PC-3 (cell line): ENCODE measurements around the gene GRID2IP. TPM values are rescaled to one million over a fixed set of nuclear protein-coding genes. Genes with fewer than 3 reads are reported as not detected.

Experiments
- ATAC-seq: fragments of 200-7000 bp; cut with Tn5 transposase; 2 replicates; pipeline ENCODE4 v1.9.1; 2020; ENCODE audit warnings: mild to moderate bottlenecking, moderate library complexity
- BruUV-seq: library from RNA; stranded (reverse); fragments of 400-500 nt; replicated peaks from 2 replicates; lab custom pipeline; 2021; lab: Mats Ljungman, UMichigan
- CTCF ChIA-PET: fragments of 300-600 bp; sonication (Branson Sonifier 250); formaldehyde crosslinking; loops from one replicate; lab custom pipeline; 2022; ENCODE audit warnings: antibody characterized with exemption; lab: Charles Lee
- POLR2A ChIA-PET: fragments of 300-600 bp; sonication (Branson Sonifier 250); formaldehyde crosslinking; loops from one replicate; lab custom pipeline; 2022; ENCODE audit warnings: antibody characterized with exemption; ENCODE audit not compliant: unreplicated experiment; lab: Charles Lee
- DNase-seq: peaks from one replicate; pipeline ENCODE4 v3.0.0-alpha.2; 2015
- H2AFZ ChIP-seq: fragments of 300-600 bp; sonication (generic); 2 replicates; pipeline ENCODE4 v1.6.0; 2016; ENCODE audit warnings: antibody characterized with exemption, low read length
- H3F3A ChIP-seq: fragments of 300-600 bp; sonication (generic); one replicate; pipeline ENCODE4 v1.6.0; 2017; ENCODE audit warnings: antibody characterized with exemption, low read length, control low read depth, mild to moderate bottlenecking; ENCODE audit not compliant: unreplicated experiment
- H3K27ac ChIP-seq: fragments of 300-600 bp; sonication (generic); 2 replicates; pipeline ENCODE4 v1.5.1; 2016; ENCODE audit warnings: mild to moderate bottlenecking, low read length
- H3K27me3 ChIP-seq: fragments of 300-600 bp; sonication (generic); 2 replicates; pipeline ENCODE4 v1.6.1; 2016; ENCODE audit warnings: low read length, mixed read lengths
- H3K36me3 ChIP-seq: fragments of 300-600 bp; sonication (generic); 2 replicates; pipeline ENCODE4 v1.6.1; 2016; ENCODE audit warnings: low read depth, mixed run types, low read length, mixed read lengths
- H3K4me1 ChIP-seq: fragments of 300-600 bp; sonication (generic); 2 replicates; pipeline ENCODE4 v1.5.1; 2016; ENCODE audit warnings: low read length; ENCODE audit not compliant: insufficient read depth
- H3K4me2 ChIP-seq: fragments of 300-600 bp; sonication (generic); 2 replicates; pipeline ENCODE4 v1.6.0; 2016; ENCODE audit warnings: low read length
- H3K4me3 ChIP-seq: fragments of 300-600 bp; sonication (generic); 2 replicates; pipeline ENCODE4 v1.5.1; 2016; ENCODE audit warnings: mild to moderate bottlenecking, low read length, mixed read lengths
- H3K79me2 ChIP-seq: fragments of 300-600 bp; sonication (generic); 2 replicates; pipeline ENCODE4 v1.6.1; 2017; ENCODE audit warnings: low read length, mixed read lengths
- H3K9ac ChIP-seq: fragments of 300-600 bp; sonication (generic); 2 replicates; pipeline ENCODE4 v1.6.0; 2016; ENCODE audit warnings: mild to moderate bottlenecking, low read length
- H3K9me2 ChIP-seq: fragments of 300-600 bp; sonication (generic); replicated peaks from 2 replicates; pipeline ENCODE4 v1.6.1; 2016; ENCODE audit warnings: mixed run types, low read length, mixed read lengths
- H3K9me3 ChIP-seq: fragments of 300-600 bp; sonication (generic); 2 replicates; pipeline ENCODE4 v1.6.1; 2016; ENCODE audit warnings: low read length, mixed read lengths
- H4K20me1 ChIP-seq: fragments of 300-600 bp; sonication (generic); 2 replicates; pipeline ENCODE4 v1.6.1; 2016; ENCODE audit warnings: low read length, mixed read lengths
- CTCF ChIP-seq: fragments of 300-600 bp; sonication (generic); conservative IDR thresholded peaks from 2 replicates; pipeline ENCODE4 v1.5.1; 2017; ENCODE audit warnings: antibody characterized with exemption, low read depth, mild to moderate bottlenecking, low read length
- EZH2 ChIP-seq: fragments of 300-600 bp; sonication (generic); IDR thresholded peaks from one replicate; pipeline ENCODE4 v1.6.1; 2017; ENCODE audit warnings: antibody characterized with exemption, mild to moderate bottlenecking, low read length; ENCODE audit not compliant: unreplicated experiment
- EZH2phosphoT487 ChIP-seq: fragments of 300-600 bp; sonication (generic); IDR thresholded peaks from 2 replicates; pipeline ENCODE4 v1.6.1; 2018; ENCODE audit warnings: mild to moderate bottlenecking, antibody characterized with exemption, low read length, borderline replicate concordance
- intact Hi-C: fragments of 100-400 bp; cut with micrococcal nuclease; formaldehyde crosslinking; loops from 2 replicates; pipeline ENCODE4 v1.9.0; 2023
- total RNA-seq: library from RNA; depleted of rRNA; stranded (reverse); fragments of >200 nt; gene quantifications from 2 replicates; pipeline ENCODE4 v1.2.3, GENCODE V29; 2014

GRID2IP gene
- total RNA-seq, 1 experiment from 2014 or later: not detected

DNA sequence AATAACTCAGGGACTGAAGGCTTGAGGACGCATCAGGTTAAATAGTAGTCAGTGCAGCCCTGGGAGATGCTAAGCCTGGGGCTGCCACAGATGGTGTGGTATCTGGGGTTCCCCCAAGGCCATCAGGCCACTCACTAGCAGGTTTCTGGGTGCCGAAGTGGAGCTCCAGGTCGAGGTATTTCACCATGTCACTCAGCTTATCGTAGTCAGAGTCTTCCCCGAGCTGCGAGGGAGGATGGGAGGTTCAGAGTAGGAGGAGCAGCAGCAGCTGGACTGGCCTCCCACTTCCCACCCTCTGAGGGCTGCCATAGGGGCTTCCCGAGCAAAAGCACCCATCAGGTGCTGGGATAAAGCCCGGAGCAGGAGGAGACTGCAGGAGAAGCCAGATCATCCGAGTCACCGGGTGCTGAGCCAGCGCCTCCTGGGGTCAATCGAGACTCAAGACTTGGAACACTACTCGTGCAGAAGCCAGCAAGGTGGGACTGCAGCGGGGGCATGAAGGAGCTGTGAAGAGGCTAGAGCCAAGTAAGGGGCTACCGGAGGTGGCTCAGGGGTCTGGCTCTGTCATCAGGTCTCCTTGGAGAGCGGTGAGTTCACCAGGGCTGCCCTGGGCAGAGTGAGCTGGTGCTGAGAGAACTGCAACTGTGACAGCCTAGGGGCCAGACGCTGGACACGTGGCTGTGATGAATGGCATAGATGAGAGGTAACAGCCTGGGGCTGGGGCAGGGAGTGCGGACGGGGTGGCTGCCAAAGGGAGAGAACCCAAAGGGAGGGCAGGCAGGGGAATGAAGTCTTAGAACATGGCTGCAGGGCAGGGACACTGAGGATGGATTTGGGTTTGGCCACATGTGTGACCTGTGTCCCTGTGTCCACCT is 45.3 kb downstream of the GRID2IP start:
- ChIA-PET CTCF (no interaction called here), POLR2A (no interaction called here)
- peaks cover 6% of the 10 kb centered on the region; the same call in 1 of the 2 replicates for H3K4me1 ChIP-seq
- H3K36me3 ChIP-seq: no peaks in the 10 kb centered on the region
- no peak overlapping the region for H3K4me3 ChIP-seq
- H3K9ac ChIP-seq: no peak overlapping the region
- H4K20me1 ChIP-seq: no peaks in the 10 kb centered on the region
- H3K79me2 ChIP-seq: no peaks in the 10 kb centered on the region
- DNase-seq: no peak
- no peak for ATAC-seq
- H3K27me3 ChIP-seq: no peaks in the 10 kb centered on the region
- H3K9me2 ChIP-seq: no peaks in the 10 kb centered on the region
- H3K27ac ChIP-seq: no peak overlapping the region
- H3K4me2 ChIP-seq: no peak overlapping the region
- no peaks in the 10 kb centered on the region for H3K9me3 ChIP-seq
- no peak overlapping the region for H2AFZ ChIP-seq
- intact Hi-C loops: no loop called here
- no TSS peak for BruUV-seq
- H3F3A ChIP-seq: no peaks in the 10 kb centered on the region
- no peak for TF ChIP-seq EZH2
- no peak for TF ChIP-seq EZH2phosphoT487
- TF ChIP-seq CTCF: no peak

- no peaks in the 10 kb centered on the region for H4K20me1 ChIP-seq
- peak overlapping the region; percentile 98 for H2AFZ ChIP-seq
- BruUV-seq: no TSS peak
- no peak for TF ChIP-seq CTCF
- TF ChIP-seq EZH2phosphoT487: no peak
- no peak for TF ChIP-seq EZH2
- H3K4me1 ChIP-seq: peaks cover 6% of the 10 kb centered on the region; the same call in 1 of the 2 replicates
- DNase-seq (no peak), ATAC-seq (no peak)
- POLR2A ChIA-PET: no interaction called here
- peak overlapping the region; percentile 75; the same call in 1 of the 2 replicates for H3K4me3 ChIP-seq
- no peaks in the 10 kb centered on the region for H3K79me2 ChIP-seq
- H3F3A ChIP-seq: no peaks in the 10 kb centered on the region
- CTCF ChIA-PET: no interaction called here
- H3K27ac ChIP-seq: no peak overlapping the region
- H3K4me2 ChIP-seq: peak overlapping the region; percentile 96
- H3K9me2 ChIP-seq: no peaks in the 10 kb centered on the region
- H3K9me3 ChIP-seq: no peaks in the 10 kb centered on the region
- intact Hi-C loops: no loop called here
- no peaks in the 10 kb centered on the region for H3K27me3 ChIP-seq
- H3K36me3 ChIP-seq: no peaks in the 10 kb centered on the region
- H3K9ac ChIP-seq: no peak overlapping the region; the same call in 1 of the 2 replicates
These were observed 46.3 kb downstream of the GRID2IP start for GRCh38 chr7:6504996-6505395.

GRCh38 chr7:6502886-6503285 is 48.4 kb downstream of the GRID2IP start:
- Histone ChIP-seq H3K36me3 (no peaks in the 10 kb centered on the region), H2AFZ (peak overlapping the region; percentile 98; the same call in 1 of the 2 replicates), H3K4me1 (peaks cover 6% of the 10 kb centered on the region; the same call in 1 of the 2 replicates), H3K9ac (no peak overlapping the region), H3K9me2 (no peaks in the 10 kb centered on the region), H3F3A (no peaks in the 10 kb centered on the region), H3K9me3 (no peaks in the 10 kb centered on the region), H3K4me3 (peak overlapping the region; percentile 75), H3K27ac (no peak overlapping the region), H3K27me3 (no peaks in the 10 kb centered on the region), H3K4me2 (peak overlapping the region; percentile 96), H3K79me2 (no peaks in the 10 kb centered on the region), H4K20me1 (no peaks in the 10 kb centered on the region)
- intact Hi-C loops: no loop called here
- ChIA-PET POLR2A (no interaction called here), CTCF (no interaction called here)
- ATAC-seq (no peak), DNase-seq (no peak)
- TF ChIP-seq EZH2phosphoT487: no peak
- TF ChIP-seq EZH2: no peak
- TF ChIP-seq CTCF: no peak
- BruUV-seq: no TSS peak
